GM23248 (cell line): ENCODE data around the gene AK5. TPM values are rescaled to one million over a fixed set of nuclear protein-coding genes. Genes with fewer than 3 reads are reported as not detected.
"Not testable (repeated sequence)": the region's sequence is repeated elsewhere in the genome, so short reads cannot be mapped to it uniquely, and the experiment has no call there.

Source experiments
- DNase-seq: peaks from one replicate; pipeline ENCODE4 v3.0.0-alpha.2; 2015
- H2AFZ ChIP-seq: fragments of 200-600 bp; sonication (generic); 2 replicates; pipeline ENCODE4 v1.6.1; 2016; ENCODE audit warnings: antibody characterized with exemption
- H3F3A ChIP-seq: fragments of 200-600 bp; sonication (generic); 2 replicates; pipeline ENCODE4 v1.6.1; 2016; ENCODE audit warnings: mild to moderate bottlenecking, antibody characterized with exemption, mixed run types; ENCODE audit not compliant: insufficient read depth
- H3K27ac ChIP-seq: fragments of 200-600 bp; sonication (generic); 2 replicates; pipeline ENCODE4 v1.5.1; 2016; ENCODE audit warnings: mild to moderate bottlenecking
- H3K27me3 ChIP-seq: fragments of 200-600 bp; sonication (generic); replicated peaks from 2 replicates; pipeline ENCODE4 v1.6.1; 2016; ENCODE audit warnings: mild to moderate bottlenecking; ENCODE audit not compliant: insufficient read depth
- H3K36me3 ChIP-seq: fragments of 200-600 bp; sonication (generic); 2 replicates; pipeline ENCODE4 v1.6.1; 2016; ENCODE audit warnings: low read depth, mild to moderate bottlenecking
- H3K4me1 ChIP-seq: fragments of 200-600 bp; sonication (generic); 2 replicates; pipeline ENCODE4 v1.6.1; 2016; ENCODE audit warnings: mild to moderate bottlenecking; ENCODE audit not compliant: insufficient read depth
- H3K4me2 ChIP-seq: fragments of 200-600 bp; sonication (generic); one replicate; pipeline ENCODE4 v1.6.1; 2016; ENCODE audit warnings: mild to moderate bottlenecking; ENCODE audit not compliant: unreplicated experiment
- H3K4me3 ChIP-seq: fragments of 200-600 bp; sonication (generic); 2 replicates; pipeline ENCODE4 v1.5.1; 2016; ENCODE audit warnings: mild to moderate bottlenecking
- H3K79me2 ChIP-seq: fragments of 200-600 bp; sonication (generic); 2 replicates; pipeline ENCODE4 v1.6.1; 2016; ENCODE audit warnings: mild to moderate bottlenecking; ENCODE audit not compliant: insufficient read depth
- H3K9ac ChIP-seq: fragments of 200-600 bp; sonication (generic); 2 replicates; pipeline ENCODE4 v1.6.1; 2016; ENCODE audit warnings: mild to moderate bottlenecking
- H3K9me2 ChIP-seq: fragments of 200-600 bp; sonication (generic); 2 replicates; pipeline ENCODE4 v1.6.1; 2016; ENCODE audit warnings: mixed run types, mild to moderate bottlenecking, moderate library complexity; ENCODE audit not compliant: insufficient read depth
- H3K9me3 ChIP-seq: fragments of 200-600 bp; sonication (generic); one replicate; pipeline ENCODE4 v1.6.1; 2017; ENCODE audit warnings: low read depth
- H4K20me1 ChIP-seq: fragments of 200-600 bp; sonication (generic); 2 replicates; pipeline ENCODE4 v1.6.0; 2016; ENCODE audit not compliant: insufficient read depth
- EZH2 ChIP-seq: fragments of 200-600 bp; sonication (generic); IDR thresholded peaks from 2 replicates; pipeline ENCODE4 v1.6.1; 2018; ENCODE audit warnings: antibody characterized with exemption, mild to moderate bottlenecking; ENCODE audit not compliant: insufficient read depth, poor library complexity, severe bottlenecking
- EZH2phosphoT487 ChIP-seq: fragments of 200-600 bp; sonication (generic); IDR thresholded peaks from 2 replicates; pipeline ENCODE4 v1.6.1; 2018; ENCODE audit warnings: antibody characterized with exemption, moderate library complexity, mild to moderate bottlenecking, low read depth; ENCODE audit not compliant: insufficient read depth
- WGBS, 2 experiments: methylation state at CpG; one replicate each; pipeline ENCODE4 v1.1.6; 2015 to 2017; ENCODE audit warnings: low lambda C conversion rate in 2 of 2, low coverage in 1 of 2; ENCODE audit errors: missing lambda C conversion rate in 2 of 2; 5-methylcytosine and 5-hydroxymethylcytosine counted together
- in situ Hi-C: fragments of 300-500 bp; cut with MboI; formaldehyde crosslinking; loops from 2 replicates; pipeline ENCODE4 v1.15.0; 2020
- polyA plus RNA-seq: library from polyadenylated mRNA; unstranded; fragments of >200 nt; fragmentation: Nextera tagmentation; extraction: Ambion mirVana; gene quantifications from 2 replicates; pipeline ENCODE4 v1.2.1, GENCODE V29; 2016
- total RNA-seq: library from RNA; depleted of rRNA; stranded (reverse); fragments of >200 nt; shearing (Covaris generic); gene quantifications from 2 replicates; pipeline ENCODE4 v1.2.3, GENCODE V29; 2014

The AK5 gene
- total and polyA plus RNA-seq, 2 experiments from 2014 or later: 65.3 to 78.8 TPM

- in situ Hi-C loops: no loop called here
- H3K9ac ChIP-seq: no peak overlapping the region
- DNase-seq: no peak
- no peaks in the 10 kb centered on the region for H4K20me1 ChIP-seq
- TF ChIP-seq EZH2 (no peak), EZH2phosphoT487 (no peak)
- H3F3A ChIP-seq: 0 out of 2 replicates have a peak, but pooled peaks cover 10% of the 10 kb centered on the region
- no peak overlapping the region for H2AFZ ChIP-seq
- H3K79me2 ChIP-seq: peaks cover 9% of the 10 kb centered on the region
- H3K9me2 ChIP-seq: no peaks in the 10 kb centered on the region
- H3K4me3 ChIP-seq: no peak overlapping the region
- H3K4me1 ChIP-seq: peaks cover 10% of the 10 kb centered on the region; the same call in 1 of the 2 replicates
- no peaks in the 10 kb centered on the region for H3K9me3 ChIP-seq
- H3K36me3 ChIP-seq: peaks cover 3% of the 10 kb centered on the region; the same call in 1 of the 2 replicates
- whole genome bisulfite sequencing, 2 experiments: 76 to 83% methylated on average over 8 of the region's 8 CpGs
- no peak overlapping the region for H3K27ac ChIP-seq
- H3K4me2 ChIP-seq: no peak overlapping the region
- H3K27me3 ChIP-seq: no peaks in the 10 kb centered on the region
Measured at GRCh38 chr1:77412820-77413530, 131.2 kb downstream of the AK5 start.

- no peak overlapping the region for H3K27ac ChIP-seq
- DNase-seq: no peak
- no peaks in the 10 kb centered on the region for H3K27me3 ChIP-seq
- H3K9me2 ChIP-seq: no peaks in the 10 kb centered on the region
- in situ Hi-C loops: no loop called here
- peaks cover 9% of the 10 kb centered on the region for H3K79me2 ChIP-seq
- no peak for TF ChIP-seq EZH2phosphoT487
- TF ChIP-seq EZH2: no peak
- no peak overlapping the region for H3K9ac ChIP-seq
- WGBS, 2 experiments: 86 to 89% methylated on average over 7 of the region's 7 CpGs
- no peaks in the 10 kb centered on the region for H3K9me3 ChIP-seq
- H3K36me3 ChIP-seq: peaks cover 6% of the 10 kb centered on the region; the same call in 1 of the 2 replicates
- H3K4me3 ChIP-seq: no peak overlapping the region
- no peak overlapping the region for H3K4me2 ChIP-seq
- peaks cover 10% of the 10 kb centered on the region; the same call in 1 of the 2 replicates for H3K4me1 ChIP-seq
- no peak overlapping the region for H2AFZ ChIP-seq
- H3F3A ChIP-seq: 0 out of 2 replicates have a peak, but pooled peaks cover 10% of the 10 kb centered on the region
- no peaks in the 10 kb centered on the region for H4K20me1 ChIP-seq
Measured at GRCh38 chr1:77413541-77414335, 131.9 kb downstream of the AK5 start.

GRCh38 chr1:77415579-77415978 is 133.8 kb downstream of the AK5 start:
- Histone ChIP-seq H3F3A (0 out of 2 replicates have a peak, but pooled peaks cover 10% of the 10 kb centered on the region), H3K27me3 (no peaks in the 10 kb centered on the region), H3K9me2 (no peaks in the 10 kb centered on the region), H3K4me1 (peaks cover 10% of the 10 kb centered on the region; the same call in 1 of the 2 replicates), H3K36me3 (peaks cover 18% of the 10 kb centered on the region), H3K4me3 (no peak overlapping the region), H3K79me2 (no peaks in the 10 kb centered on the region), H3K27ac (no peak overlapping the region), H3K9me3 (no peaks in the 10 kb centered on the region), H3K9ac (no peak overlapping the region), H4K20me1 (no peaks in the 10 kb centered on the region), H2AFZ (no peak overlapping the region), H3K4me2 (no peak overlapping the region)
- WGBS, 2 experiments: 88 to 91% methylated on average over 4 of the region's 4 CpGs
- TF ChIP-seq EZH2 (no peak), EZH2phosphoT487 (no peak)
- in situ Hi-C loops: no loop called here
- DNase-seq: no peak

- Histone ChIP-seq H3K4me1 (peaks cover 10% of the 10 kb centered on the region; the same call in 1 of the 2 replicates), H2AFZ (0 out of 2 replicates have a peak overlapping the region, but pooled peaks have one; percentile 2), H3K9me3 (no peaks in the 10 kb centered on the region), H3K4me3 (no peak overlapping the region), H3K27ac (no peak overlapping the region), H3K27me3 (no peaks in the 10 kb centered on the region), H4K20me1 (no peaks in the 10 kb centered on the region), H3K4me2 (no peak overlapping the region), H3K36me3 (peaks cover 19% of the 10 kb centered on the region), H3K9ac (no peak overlapping the region), H3K9me2 (no peaks in the 10 kb centered on the region), H3F3A (0 out of 2 replicates have a peak, but pooled peaks cover 10% of the 10 kb centered on the region), H3K79me2 (no peaks in the 10 kb centered on the region)
- in situ Hi-C loops: no loop called here
- DNase-seq: peak; percentile 37
- 65 to 71% methylated on average over 5 of the region's 5 CpGs for WGBS, 2 experiments
- no peak for TF ChIP-seq EZH2phosphoT487
- TF ChIP-seq EZH2: no peak
Measured at GRCh38 chr1:77416692-77417450, 135.1 kb downstream of the AK5 start.

GRCh38 chr1:77418055-77418454 is 136.2 kb downstream of the AK5 start:
- DNase-seq, H3K27ac ChIP-seq, H2AFZ ChIP-seq, H3F3A ChIP-seq, in situ Hi-C loops, H3K4me2 ChIP-seq, H3K9me2 ChIP-seq, H3K4me3 ChIP-seq, H4K20me1 ChIP-seq, H3K27me3 ChIP-seq, H3K4me1 ChIP-seq, H3K9me3 ChIP-seq, H3K9ac ChIP-seq, H3K79me2 ChIP-seq: not testable (repeated sequence)
- WGBS, 2 experiments: 97 to 100% methylated on average over 3 of the region's 3 CpGs
- peaks cover 19% of the 10 kb centered on the region for H3K36me3 ChIP-seq
